Naive B cell (primary cell): ENCODE results near the gene CKM. TPM values are rescaled to one million over a fixed set of nuclear protein-coding genes. Genes with fewer than 3 reads are reported as not detected.
"Not testable (repeated sequence)": the region's sequence is repeated elsewhere in the genome, so short reads cannot be mapped to it uniquely, and the experiment has no call there.

Source experiments
- ATAC-seq, 2 donors: fragments of 150-1000 bp; cut with Tn5 transposase; 2 replicates each; pipeline ENCODE4 v1.10.0; 2021; ENCODE audit warnings: low read depth in 2 of 2, mild to moderate bottlenecking in 2 of 2, moderate library complexity in 2 of 2
- DNase-seq: peaks from one replicate; pipeline ENCODE4 v3.0.0; 2022
- H3K27ac Mint-ChIP-seq, 6 donors: one replicate each; pipeline ENCODE4 v1.8.0; 2020 to 2022; ENCODE audit warnings: mild to moderate bottlenecking in 6 of 6, mixed read lengths in 6 of 6, moderate library complexity in 5 of 6, inconsistent platforms in 2 of 6
- H3K27me3 Mint-ChIP-seq, 3 donors: one replicate each; pipeline ENCODE4 v1.8.0; 2021 to 2022; ENCODE audit warnings: mixed read lengths in 3 of 3, mild to moderate bottlenecking in 1 of 3
- H3K36me3 Mint-ChIP-seq, 2 donors: one replicate each; pipeline ENCODE4 v1.8.0; 2020 to 2022; ENCODE audit warnings: mixed read lengths in 2 of 2, inconsistent platforms in 1 of 2, mild to moderate bottlenecking in 1 of 2
- H3K4me1 Mint-ChIP-seq, 3 donors: one replicate each; pipeline ENCODE4 v1.8.0; 2020 to 2022; ENCODE audit warnings: mixed read lengths in 3 of 3, inconsistent platforms in 1 of 3, mild to moderate bottlenecking in 1 of 3, moderate library complexity in 1 of 3
- H3K4me3 Mint-ChIP-seq, 8 donors: one replicate each; pipeline ENCODE4 v1.8.0; 2020 to 2022; ENCODE audit warnings: mild to moderate bottlenecking in 8 of 8, mixed read lengths in 8 of 8, moderate library complexity in 8 of 8, inconsistent platforms in 2 of 8
- H3K9me3 Mint-ChIP-seq, 7 donors: one replicate each; pipeline ENCODE4 v1.8.0; 2020 to 2022; ENCODE audit warnings: mixed read lengths in 7 of 7, mild to moderate bottlenecking in 5 of 7, inconsistent platforms in 2 of 7, moderate library complexity in 1 of 7
- polyA plus RNA-seq, 6 donors: library from polyadenylated mRNA; unstranded; fragments of 300-500 nt; fragmentation: Illumina TruSeq; gene quantifications; one replicate each; pipeline ENCODE4 v1.2.3, GENCODE V29; 2021; ENCODE audit warnings: low read depth in 6 of 6

The CKM gene
- polyA plus RNA-seq, 6 donors from 2014 or later, result not detected

GRCh38 chr19:45324349-45324907 lies 1.8 kb upstream of the CKM start:
- no peak for ATAC-seq
- Mint-ChIP-seq H3K27me3 (peaks cover 20 to 56% (median 38%) of the 10 kb centered on the region in 3 donors), H3K9me3 (peaks cover 0 to 4% (median 0%) of the 10 kb centered on the region in 7 donors), H3K4me3 (peak overlapping the region in 1 of 8 donors; percentile 12), H3K36me3 (no peaks in the 10 kb centered on the region), H3K27ac (peak overlapping the region in 2 of 6 donors; percentile 38), H3K4me1 (peaks cover 4 to 8% (median 6%) of the 10 kb centered on the region in 3 donors)
- no peak for DNase-seq

DNA sequence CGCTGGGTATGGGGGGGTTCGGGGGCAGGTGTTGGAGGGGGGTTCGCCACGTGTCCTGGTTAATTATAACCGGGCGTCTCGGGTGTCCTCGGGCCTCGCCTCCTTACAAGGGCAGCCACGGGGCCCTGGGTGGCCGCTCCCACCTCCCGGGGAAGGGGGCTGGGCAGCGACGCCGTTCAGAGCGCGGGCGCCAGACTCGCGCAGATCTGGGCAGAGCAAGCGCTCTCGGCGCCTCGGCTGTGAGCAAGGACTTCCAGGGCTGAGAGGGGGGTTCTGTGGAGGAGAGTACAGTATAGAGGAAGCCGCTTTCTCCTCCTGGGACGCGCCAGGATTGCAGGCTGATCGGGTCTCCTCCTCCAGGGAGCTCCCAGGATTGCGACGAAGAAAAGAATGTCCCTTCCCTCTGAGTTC lies 1.0 kb upstream of the CKM start:
- Mint-ChIP-seq H3K36me3 (no peaks in the 10 kb centered on the region), H3K27me3 (peaks cover 20 to 59% (median 38%) of the 10 kb centered on the region in 3 donors), H3K4me3 (peak overlapping the region in 1 of 8 donors; percentile 81), H3K4me1 (peaks cover 4 to 8% (median 6%) of the 10 kb centered on the region in 3 donors), H3K27ac (no peak overlapping the region), H3K9me3 (peaks cover 0 to 4% (median 0%) of the 10 kb centered on the region in 7 donors)
- DNase-seq (no peak), ATAC-seq (no peak)

DNA sequence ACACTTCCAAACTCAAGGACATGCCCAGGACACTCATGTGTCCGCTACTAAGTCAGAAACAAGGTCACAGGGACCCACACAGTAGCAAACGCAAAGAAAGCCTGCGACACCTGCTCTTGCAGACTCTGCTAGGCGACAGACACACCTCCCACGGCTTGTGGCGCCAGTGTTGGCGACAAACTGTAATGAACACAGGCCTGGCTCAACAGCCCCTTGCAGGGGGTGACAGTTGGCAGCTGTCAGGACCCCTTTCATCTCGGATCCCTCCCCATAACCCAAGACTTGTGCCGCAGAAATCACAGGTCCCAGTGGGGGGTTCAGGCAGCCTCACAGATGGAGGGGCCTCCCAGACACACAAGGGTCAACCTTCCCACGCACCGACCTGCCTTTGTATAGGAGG lies 364 bp downstream of the CKM start:
- Mint-ChIP-seq H3K9me3 (no peaks in the 10 kb centered on the region), H3K36me3 (no peaks in the 10 kb centered on the region), H3K4me3 (no peak overlapping the region), H3K27ac (no peak overlapping the region), H3K27me3 (peaks cover 19 to 63% (median 45%) of the 10 kb centered on the region in 3 donors), H3K4me1 (peaks cover 4 to 8% (median 6%) of the 10 kb centered on the region in 3 donors)
- no peak for DNase-seq
- no peak for ATAC-seq

- H3K27ac Mint-ChIP-seq, result no peak overlapping the region
- no peak for ATAC-seq
- H3K9me3 Mint-ChIP-seq, result no peaks in the 10 kb centered on the region
- no peaks in the 10 kb centered on the region for H3K36me3 Mint-ChIP-seq
- no peak overlapping the region for H3K4me3 Mint-ChIP-seq
- DNase-seq, result no peak
- H3K4me1 Mint-ChIP-seq, result peaks cover 4 to 8% (median 6%) of the 10 kb centered on the region in 3 donors
- H3K27me3 Mint-ChIP-seq, result peaks cover 22 to 67% (median 50%) of the 10 kb centered on the region in 3 donors
These were observed 827 bp downstream of the CKM start for GRCh38 chr19:45321848-45322247.

- Mint-ChIP-seq H3K27ac (no peak overlapping the region), H3K4me3 (no peak overlapping the region), H3K4me1 (peaks cover 0 to 3% (median 1%) of the 10 kb centered on the region in 3 donors), H3K27me3 (peaks cover 20 to 68% (median 50%) of the 10 kb centered on the region in 3 donors), H3K9me3 (no peaks in the 10 kb centered on the region), H3K36me3 (no peaks in the 10 kb centered on the region)
- no peak for ATAC-seq
- no peak for DNase-seq
These were observed 1.5 kb downstream of the CKM start for GRCh38 chr19:45320997-45321775.

GRCh38 chr19:45315304-45315703 lies 7.4 kb downstream of the CKM start:
- Mint-ChIP-seq H3K36me3 (no peaks in the 10 kb centered on the region), H3K9me3 (no peaks in the 10 kb centered on the region), H3K27ac (no peak overlapping the region), H3K4me3 (no peak overlapping the region), H3K27me3 (peaks cover 8 to 61% (median 59%) of the 10 kb centered on the region in 3 donors), H3K4me1 (no peaks in the 10 kb centered on the region)
- ATAC-seq (no peak), DNase-seq (no peak)

- no peaks in the 10 kb centered on the region for H3K4me1 Mint-ChIP-seq
- no peak for DNase-seq
These were observed 7.9 kb downstream of the CKM start for GRCh38 chr19:45314708-45315245.

DNA sequence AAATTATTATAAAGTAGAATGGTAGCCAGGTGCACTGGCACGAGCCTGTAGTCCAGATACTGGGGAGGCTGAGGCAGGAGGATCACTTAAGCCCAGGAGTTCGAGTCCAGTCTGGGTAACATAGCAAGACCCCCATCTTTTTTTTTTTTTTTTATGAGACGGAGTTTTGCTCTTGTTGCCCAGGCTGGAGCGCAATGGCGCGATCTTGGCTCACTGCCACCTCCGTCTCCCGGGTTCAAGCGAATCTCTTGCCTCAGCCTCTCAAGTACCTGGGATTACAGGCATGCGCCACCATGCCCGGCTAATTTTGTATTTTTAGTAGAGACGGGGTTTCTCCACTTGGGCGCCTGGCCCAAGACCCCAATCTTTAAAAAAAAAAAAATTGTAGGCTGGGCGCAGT lies 10.4 kb downstream of the CKM start:
- H3K27ac Mint-ChIP-seq, H3K36me3 Mint-ChIP-seq, ATAC-seq, H3K9me3 Mint-ChIP-seq, H3K4me3 Mint-ChIP-seq, DNase-seq, H3K4me1 Mint-ChIP-seq: not testable (repeated sequence)
- H3K27me3 Mint-ChIP-seq, result peaks cover 3 to 48% (median 45%) of the 10 kb centered on the region in 3 donors

More at GRCh38 chr19:45314708-45315245, 7.9 kb downstream of the CKM start:
- Mint-ChIP-seq H3K36me3 (no peaks in the 10 kb centered on the region), H3K4me3 (no peak overlapping the region), H3K27me3 (peaks cover 8 to 61% (median 59%) of the 10 kb centered on the region in 3 donors), H3K9me3 (no peaks in the 10 kb centered on the region), H3K27ac (no peak overlapping the region)
- ATAC-seq, result no peak

DNA sequence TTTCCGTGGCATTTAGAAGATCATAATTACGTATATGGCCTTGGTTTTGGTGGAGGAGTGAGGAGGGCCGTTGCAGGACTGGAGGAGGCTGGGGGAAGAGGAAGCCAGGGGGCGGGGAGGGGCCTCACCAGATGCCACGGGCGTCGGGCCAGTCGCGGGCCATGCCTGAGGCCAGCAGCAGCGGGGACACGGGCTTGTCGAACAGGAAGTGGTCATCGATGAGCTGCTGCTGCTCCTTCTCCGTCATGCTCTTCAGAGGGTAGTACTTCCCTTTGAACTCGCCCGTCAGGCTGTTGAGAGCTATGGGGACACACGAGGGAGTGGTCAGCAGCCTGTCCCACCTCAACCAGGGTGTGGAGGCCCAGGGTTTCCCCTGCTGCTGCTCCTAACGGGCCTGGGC lies 11.1 kb downstream of the CKM start:
- ATAC-seq (no peak), DNase-seq (no peak)
- Mint-ChIP-seq H3K36me3 (no peaks in the 10 kb centered on the region), H3K27ac (no peak overlapping the region), H3K4me3 (no peak overlapping the region), H3K9me3 (peaks cover 0 to 1% (median 0%) of the 10 kb centered on the region in 7 donors), H3K4me1 (no peaks in the 10 kb centered on the region), H3K27me3 (peaks cover 0 to 42% (median 39%) of the 10 kb centered on the region in 3 donors)

DNA sequence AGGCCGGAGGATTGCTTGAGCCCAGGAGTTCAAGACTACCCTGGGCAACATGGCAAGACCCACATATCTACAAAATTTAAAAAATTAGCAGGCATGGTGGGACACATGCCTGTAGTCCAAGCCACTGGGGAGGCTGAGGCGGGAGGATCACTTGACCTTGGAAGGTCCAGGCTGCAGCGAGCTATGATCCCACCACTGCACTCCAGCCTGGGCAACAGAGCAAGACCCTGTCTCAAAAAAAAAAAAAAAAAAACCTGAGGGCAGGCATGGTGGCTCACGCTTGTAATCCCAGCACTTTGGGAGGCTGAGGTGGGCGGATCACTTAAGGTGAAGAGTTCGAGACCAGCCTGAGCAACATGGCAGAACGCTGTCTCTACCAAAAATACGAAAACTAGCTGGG lies 13.4 kb downstream of the CKM start:
- not testable (repeated sequence) for H3K4me1 Mint-ChIP-seq, H3K4me3 Mint-ChIP-seq, H3K36me3 Mint-ChIP-seq, H3K9me3 Mint-ChIP-seq, H3K27ac Mint-ChIP-seq, ATAC-seq, DNase-seq
- peaks cover 0 to 24% (median 19%) of the 10 kb centered on the region in 3 donors for H3K27me3 Mint-ChIP-seq

- no peak overlapping the region for H3K27ac Mint-ChIP-seq
- peaks cover 0 to 17% (median 11%) of the 10 kb centered on the region in 3 donors for H3K27me3 Mint-ChIP-seq
- peaks cover 0 to 9% of the 10 kb centered on the region in 2 donors for H3K36me3 Mint-ChIP-seq
- DNase-seq, result no peak
- H3K9me3 Mint-ChIP-seq, result peaks cover 0 to 8% (median 4%) of the 10 kb centered on the region in 7 donors
- no peak for ATAC-seq
- H3K4me1 Mint-ChIP-seq, result peaks cover 0 to 5% (median 0%) of the 10 kb centered on the region in 3 donors
- no peak overlapping the region for H3K4me3 Mint-ChIP-seq
These were observed 15.3 kb downstream of the CKM start for GRCh38 chr19:45307361-45307760.

DNA sequence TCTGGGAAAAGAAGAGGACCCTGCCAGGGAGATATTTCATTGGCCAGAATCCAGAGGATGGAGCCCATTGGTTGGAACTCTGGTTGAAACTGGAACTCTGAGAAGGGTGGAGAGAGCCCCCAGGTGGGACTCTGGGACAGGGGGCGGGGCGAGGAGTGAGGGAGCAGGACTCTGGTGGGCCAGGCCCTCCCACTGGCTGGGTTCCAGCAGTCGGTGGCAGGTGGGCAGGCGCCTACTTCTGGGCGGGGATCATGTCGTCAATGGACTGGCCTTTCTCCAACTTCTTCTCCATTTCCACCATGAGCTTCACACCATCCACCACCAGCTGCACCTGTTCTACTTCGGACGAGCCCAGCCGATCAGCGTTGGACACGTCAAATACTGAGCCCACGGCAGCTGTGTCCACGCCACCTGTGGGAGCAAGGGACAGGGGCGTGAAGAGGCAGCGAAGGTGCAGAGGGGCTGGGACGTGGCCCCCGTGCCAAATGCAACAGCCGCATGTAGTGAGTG lies 16.1 kb downstream of the CKM start:
- no peak for ATAC-seq
- Mint-ChIP-seq H3K27me3 (peaks cover 0 to 10% (median 5%) of the 10 kb centered on the region in 3 donors), H3K4me1 (peaks cover 0 to 5% (median 0%) of the 10 kb centered on the region in 3 donors), H3K36me3 (peaks cover 0 to 9% of the 10 kb centered on the region in 2 donors), H3K4me3 (peak overlapping the region in 1 of 8 donors; percentile 42), H3K9me3 (peaks cover 0 to 8% (median 4%) of the 10 kb centered on the region in 7 donors), H3K27ac (no peak overlapping the region)
- DNase-seq, result no peak

DNA sequence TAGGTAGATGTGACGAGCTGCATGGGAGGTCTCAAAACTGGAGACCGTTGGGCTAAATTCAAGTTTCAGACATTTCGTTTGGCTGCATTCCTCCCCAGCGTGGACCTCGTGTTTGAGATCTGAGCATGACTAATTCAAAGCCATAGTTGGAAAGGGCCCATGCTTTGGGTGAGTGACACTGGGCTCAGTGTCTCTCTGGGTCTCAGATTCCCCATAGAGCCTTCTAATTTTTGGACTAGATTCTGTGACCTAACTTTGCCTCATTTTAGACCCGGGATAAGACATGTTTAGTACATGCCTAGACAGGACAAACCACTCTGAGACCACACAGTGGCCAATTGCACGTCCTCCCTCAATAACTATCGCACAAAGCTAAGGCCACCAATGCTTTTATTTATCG lies 16.6 kb downstream of the CKM start:
- Mint-ChIP-seq H3K27ac (peak overlapping the region in 1 of 6 donors; percentile 45), H3K4me3 (no peak overlapping the region), H3K9me3 (peaks cover 0 to 8% (median 4%) of the 10 kb centered on the region in 7 donors), H3K27me3 (peaks cover 0 to 5% (median under 1%) of the 10 kb centered on the region in 3 donors), H3K4me1 (peaks cover 0 to 5% (median 0%) of the 10 kb centered on the region in 3 donors), H3K36me3 (peaks cover 0 to 9% of the 10 kb centered on the region in 2 donors)
- ATAC-seq, result no peak
- DNase-seq, result no peak
